Activated T-cell treated with anti-CD3 and anti-CD28 coated beads for 24 hours (primary cell): ENCODE results near the gene FBXL16.
"Not testable (repeated sequence)": the region's sequence is repeated elsewhere in the genome, so short reads cannot be mapped to it uniquely, and the experiment has no call there.

ENCODE experiments used
- DNase-seq: peaks from one replicate; pipeline ENCODE4 v3.0.0-alpha.2; 2020; ENCODE audit warnings: low read depth

The FBXL16 gene

GRCh38 chr16:705431-706188 is at the start of gene FBXL16:
Gene FBXL16, minus strand, starts transcription at chr16:705801. Its CDS starts 8,396 bp downstream, at chr16:697405.
- no peak for DNase-seq

- no peak for DNase-seq
These were observed 49.1 kb upstream of the FBXL16 start for GRCh38 chr16:754656-755055.

DNA sequence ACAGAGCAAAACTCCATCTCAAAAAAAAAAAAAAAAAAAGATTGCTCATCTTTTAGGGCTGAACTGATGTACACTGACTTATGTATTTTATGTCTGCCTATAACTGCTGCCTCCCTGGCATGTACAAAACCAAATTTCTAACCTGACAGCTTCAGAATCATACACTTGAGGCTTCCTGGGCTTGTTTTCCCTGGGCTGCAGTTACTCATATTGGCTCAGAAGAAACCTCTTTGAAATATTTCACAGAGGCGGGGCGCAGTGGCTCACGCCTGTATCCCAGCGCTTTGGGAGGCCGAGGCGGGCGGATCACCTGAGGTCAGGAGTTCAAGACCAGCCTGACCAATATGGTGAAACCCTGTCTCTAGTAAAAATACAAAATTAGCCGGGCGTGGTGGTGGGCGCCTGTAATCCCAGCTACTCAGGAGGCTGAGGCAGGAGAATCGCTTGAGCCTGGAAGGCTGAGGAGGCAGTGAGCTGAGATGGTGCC is 48.6 kb upstream of the FBXL16 start:
- DNase-seq = not testable (repeated sequence)

DNA sequence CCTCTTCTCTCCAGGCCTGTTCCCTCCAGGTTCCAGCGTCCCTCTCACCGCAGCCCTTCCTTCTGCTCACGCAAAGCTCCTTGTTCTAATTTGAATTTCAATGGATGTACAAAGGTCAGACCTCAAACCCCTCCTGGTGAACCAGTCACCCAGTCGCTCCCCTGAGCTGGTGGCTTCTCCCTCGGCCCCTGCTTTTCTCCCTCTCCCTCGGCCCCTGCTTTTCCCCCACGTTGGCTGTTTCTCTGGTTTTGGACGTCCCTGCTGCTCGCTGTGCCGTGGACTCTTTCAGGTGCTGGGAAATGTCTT is 46.4 kb upstream of the FBXL16 start:
- no peak for DNase-seq

DNA sequence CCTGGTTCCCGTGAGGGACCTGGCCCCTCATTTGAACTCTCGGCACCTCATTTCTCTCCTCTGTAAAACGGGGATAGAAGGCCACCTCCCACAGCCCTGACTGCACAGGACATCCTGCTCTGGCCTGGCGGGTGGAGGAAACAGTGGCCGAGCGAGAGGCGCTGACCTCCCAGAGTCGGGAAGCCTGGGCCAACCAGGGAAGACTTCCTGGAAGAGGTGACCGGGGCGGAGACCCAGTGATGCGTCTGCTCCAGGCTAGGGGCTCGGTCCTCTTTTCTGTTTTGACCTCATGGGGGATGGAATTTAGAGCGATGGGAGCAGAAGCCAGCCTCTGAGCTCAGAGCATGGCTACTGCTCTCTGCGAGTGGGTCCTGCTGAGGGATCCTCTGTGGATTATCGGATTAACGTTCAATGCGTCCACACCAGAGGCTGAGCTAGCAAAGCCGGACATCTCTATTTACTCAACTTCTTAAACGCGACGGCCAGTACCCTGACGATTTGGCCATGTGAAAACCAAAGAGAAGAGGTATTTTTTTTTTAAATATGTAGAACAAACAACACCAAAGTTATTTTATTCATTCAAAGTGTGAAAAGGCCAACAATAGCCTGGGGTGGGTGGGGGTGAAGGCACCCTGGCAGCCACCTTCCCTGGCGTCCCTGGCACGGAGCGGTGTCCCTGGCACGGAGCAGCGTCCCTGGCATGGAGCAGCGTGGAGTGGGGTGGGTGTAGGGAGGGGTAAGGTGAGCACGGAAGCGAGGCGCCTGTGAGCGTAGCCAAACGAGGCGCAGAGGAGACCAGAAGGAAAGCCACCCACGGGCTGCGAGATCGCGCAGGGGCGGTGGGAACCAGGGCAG is 45.8 kb upstream of the FBXL16 start:
- DNase-seq = no peak

- no peak for DNase-seq
These were observed 44.9 kb upstream of the FBXL16 start for GRCh38 chr16:750485-750884.

DNA sequence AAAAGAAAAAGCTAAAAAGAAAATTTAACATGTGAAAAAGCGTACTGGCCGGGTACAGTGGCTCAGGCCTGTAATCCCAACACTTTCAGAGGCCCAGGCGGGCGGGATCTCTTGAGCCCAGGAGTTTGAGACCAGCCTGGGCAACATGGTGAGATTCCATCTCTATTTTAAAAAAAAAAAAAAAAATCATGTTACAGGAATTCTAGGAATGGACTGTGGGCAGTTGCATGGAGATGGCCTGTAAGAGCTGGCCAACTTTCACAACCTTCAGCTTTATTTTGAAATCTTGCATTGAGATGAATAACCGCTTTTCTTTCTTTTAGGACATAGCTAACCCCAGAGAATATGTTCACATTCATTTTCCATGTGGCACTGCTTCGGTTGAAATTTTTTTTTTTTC is 43.4 kb upstream of the FBXL16 start:
- DNase-seq = no peak

DNA sequence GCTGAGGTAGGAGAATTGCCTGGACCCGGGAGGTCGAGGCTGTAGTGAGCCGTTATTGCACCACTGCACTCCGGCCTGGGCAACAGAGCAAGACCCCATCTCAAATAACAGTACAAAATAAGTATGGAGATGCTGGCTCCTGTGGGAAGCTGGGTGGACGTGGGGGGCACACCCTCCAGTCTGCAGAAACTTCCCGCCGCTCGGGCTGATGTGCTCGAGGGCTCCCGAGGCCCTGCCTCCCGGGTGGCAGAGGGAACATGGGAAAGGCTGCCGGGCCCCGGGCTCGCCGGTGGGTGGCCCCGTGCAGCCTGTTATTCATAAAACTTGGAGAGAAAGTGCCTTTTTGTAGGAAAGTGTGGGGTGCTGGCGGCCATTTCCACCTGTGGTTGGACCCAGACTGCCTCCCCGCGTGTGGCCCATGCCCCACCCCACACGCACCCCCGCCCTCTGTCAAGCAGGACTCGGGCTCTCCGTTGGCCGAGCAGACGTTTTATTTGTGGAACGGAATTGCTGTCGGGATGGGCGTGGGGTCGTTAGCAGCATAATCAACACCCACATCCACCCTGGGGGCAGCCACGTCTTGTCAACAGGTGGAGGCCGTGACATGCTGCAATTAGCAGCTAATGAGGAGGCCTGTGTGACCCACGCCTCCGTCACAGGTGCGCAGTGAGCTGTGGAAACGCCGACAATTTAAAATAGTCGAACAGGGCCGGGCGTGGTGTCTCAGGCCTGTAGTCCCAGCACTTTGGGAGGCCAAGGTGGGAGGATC is 42.6 kb upstream of the FBXL16 start:
- DNase-seq = no peak

DNA sequence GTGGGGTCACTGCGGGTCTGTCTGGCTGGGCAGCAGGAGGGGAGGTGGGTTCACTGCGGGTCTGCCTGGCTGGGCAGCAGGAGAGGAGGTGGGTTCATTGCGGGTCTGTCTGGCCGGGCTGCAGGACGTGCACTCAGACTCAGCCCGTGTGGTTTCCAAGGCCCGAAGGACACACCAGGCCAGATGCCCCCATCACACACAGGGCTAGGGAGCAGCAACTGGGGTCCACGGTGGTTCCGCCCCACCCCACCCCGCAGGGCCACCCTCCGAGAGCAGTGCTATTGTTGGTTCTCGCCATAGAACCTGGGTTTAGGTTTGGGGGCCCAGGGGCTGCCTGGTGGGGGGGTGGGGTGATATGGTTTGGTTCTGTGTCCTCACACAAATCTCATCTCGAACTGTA is 41.0 kb upstream of the FBXL16 start:
- no peak for DNase-seq

GRCh38 chr16:745739-746138 is 40.1 kb upstream of the FBXL16 start:
- no peak for DNase-seq

DNA sequence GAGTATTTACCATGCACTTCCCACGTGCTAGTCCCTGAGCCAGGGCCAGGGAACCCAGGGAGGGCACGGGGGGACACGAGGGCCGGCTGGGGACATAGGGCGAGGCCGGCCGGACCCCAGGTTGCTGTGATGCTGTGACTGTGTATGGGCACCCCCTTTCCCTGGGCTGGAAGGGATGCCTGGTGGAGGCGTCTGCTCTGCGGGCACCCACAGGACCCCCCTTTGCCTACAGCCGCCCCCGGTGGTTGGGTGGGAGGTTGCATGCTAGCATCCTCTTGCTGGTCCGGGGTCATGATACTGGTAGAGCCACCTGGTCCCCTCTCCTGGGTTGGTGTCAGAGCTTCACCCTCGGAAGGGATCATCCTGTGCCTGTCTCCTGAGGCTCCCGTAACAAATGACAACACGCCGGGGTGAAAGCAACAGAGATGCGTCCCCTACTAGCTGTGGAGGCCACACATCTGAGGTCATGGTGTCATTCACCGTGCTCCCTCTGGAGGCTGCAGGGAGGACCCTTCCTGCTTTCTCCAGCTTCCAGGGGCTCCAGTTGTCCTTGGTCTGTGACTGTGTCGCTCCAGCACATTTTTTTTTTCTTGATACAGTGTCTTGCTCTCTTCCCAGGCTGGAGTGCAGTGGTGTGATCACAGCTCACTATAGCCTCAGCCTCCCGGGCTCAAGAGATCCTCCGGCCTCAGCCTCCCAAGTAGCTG is 38.3 kb upstream of the FBXL16 start:
- no peak for DNase-seq

DNA sequence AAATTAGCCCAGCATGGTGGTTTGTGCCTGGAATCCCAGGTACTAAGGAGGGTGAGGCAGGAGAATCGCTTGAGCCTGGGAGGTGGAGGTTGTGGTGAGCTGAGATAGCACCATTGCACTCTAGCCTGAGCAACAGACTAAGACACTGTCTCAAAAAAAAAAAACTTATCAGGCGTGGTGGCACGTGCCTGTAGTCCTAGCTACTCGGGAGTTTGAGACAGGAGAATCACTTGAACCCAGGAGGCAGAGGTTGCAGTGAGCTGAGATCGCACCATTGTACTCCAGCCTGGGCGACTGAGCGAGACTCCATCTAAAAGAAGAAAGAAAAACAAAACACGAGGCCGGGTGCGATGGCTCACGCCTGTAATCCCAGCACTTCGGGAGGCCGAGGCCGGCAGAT is 37.3 kb upstream of the FBXL16 start:
- DNase-seq = not testable (repeated sequence)

GRCh38 chr16:741986-742629 is 36.5 kb upstream of the FBXL16 start:
- DNase-seq = no peak

DNA sequence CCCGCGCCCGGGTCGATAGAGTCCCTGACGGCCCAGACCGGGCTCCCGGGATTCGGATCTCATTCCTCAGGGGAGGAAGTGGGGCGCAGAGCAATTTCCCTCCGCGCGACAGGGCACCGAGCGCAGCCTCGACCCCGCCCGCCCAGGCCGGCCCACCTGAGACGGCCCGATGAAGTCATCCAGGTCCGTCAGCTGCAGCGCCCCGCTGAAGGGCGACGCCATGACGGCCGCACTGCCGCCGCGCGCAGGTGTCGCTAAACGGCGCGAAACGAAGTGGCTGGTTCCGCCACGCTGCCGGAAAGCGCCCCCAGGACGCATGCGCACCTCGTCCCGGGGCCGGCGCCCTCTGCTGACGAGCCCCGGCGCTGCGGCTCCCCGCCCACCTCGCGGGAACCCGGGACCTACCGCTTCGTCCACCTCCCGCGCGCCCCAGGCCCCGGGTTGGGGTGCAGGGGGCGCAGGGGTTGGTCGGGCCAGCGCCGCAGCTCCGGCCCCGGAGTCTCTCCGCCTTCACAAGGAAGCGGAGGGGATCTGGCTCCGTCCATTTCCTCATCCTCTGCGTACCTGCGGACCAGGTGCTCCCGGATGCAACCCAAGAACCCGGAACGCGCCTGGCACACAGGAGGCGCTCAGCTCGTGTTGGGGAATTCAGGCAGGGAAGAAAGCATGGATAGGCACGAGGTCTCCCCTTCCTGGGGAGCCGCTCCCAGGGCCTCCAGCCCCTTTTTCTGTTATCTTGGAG is 35.3 kb upstream of the FBXL16 start, which contains the start of gene CIAO3:
CIAO3 (minus strand) TSS at position 234 of the 742 bp plus-strand sequence; CDS start at position 222, 12 bp downstream.
- peak; percentile 89 for DNase-seq

- no peak for DNase-seq
These were observed 34.8 kb upstream of the FBXL16 start for GRCh38 chr16:740459-740763.

DNA sequence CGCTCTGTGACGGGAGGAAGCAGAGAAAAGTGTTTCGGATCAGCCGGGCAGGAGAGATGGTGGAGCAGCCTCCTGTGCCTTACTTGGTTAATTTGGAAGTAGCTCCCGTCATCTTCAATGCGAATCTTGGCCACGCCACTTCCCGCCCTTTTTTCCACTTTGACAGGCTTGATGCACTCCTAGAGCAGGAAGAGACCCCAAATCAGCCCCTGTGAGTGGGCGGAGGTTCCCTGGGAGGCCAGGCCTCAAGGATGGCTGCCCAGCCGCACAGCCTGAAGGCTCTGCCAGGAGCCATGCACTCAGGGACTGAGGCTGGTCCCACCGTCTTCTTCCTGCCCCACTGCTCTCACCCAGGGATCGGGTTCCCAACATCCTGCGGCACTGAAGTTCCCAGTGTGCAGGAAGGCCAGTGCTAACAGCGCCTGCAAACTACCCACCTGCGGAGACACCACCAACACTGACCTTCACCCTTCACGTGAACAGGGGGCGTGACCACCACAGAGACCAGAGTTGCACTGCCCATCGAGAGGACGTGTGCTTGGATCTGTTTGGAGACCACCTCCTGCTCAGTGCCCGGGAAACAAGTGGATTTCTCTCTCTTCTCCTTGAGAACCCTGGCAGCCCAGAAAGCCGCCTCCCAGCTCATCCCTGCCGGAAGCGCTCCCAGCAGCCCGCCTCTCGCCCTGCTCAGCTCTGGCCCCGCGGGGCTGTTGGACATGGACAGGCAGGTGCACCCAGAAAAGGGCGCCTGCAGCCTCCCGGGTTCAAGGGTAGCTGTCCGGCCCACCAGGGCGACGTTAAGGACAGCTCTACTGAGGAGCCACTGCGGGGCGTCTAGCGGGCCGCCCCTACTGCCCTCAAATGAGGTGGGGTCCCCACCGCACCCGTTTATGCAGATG is 34.2 kb upstream of the FBXL16 start:
- DNase-seq = no peak

GRCh38 chr16:736936-737481 is 31.4 kb upstream of the FBXL16 start:
- DNase-seq = no peak

DNA sequence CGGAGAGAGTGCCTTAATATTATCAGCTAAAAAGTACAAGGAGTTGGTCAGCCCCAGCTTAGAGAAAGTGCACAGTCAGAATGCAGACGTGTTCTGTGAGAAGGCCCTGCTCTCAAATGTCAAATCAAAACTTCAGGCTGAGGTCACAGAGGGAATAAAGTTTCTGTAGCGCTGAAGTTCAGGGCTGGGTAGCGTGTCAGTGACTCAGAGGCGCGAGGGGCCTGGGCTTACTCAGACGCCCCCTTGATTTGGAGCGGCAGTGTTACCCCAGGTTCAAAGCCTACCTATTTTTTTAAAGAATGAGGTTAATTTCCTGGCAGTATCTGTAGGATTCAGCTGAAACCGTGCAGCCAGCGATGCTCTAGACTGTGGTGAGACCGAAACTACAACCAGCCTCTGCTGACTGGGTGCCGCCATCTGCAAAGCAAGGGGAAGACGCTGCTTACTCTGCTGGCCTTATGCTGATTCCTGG is 30.4 kb upstream of the FBXL16 start:
- peak; percentile 46 for DNase-seq
